HepG2 (cell line): ENCODE results near the gene EXOC6B. TPM values are rescaled to one million over a fixed set of nuclear protein-coding genes. Genes with fewer than 3 reads are reported as not detected.

Experiments used
- ARID3A ChIP-seq: IDR thresholded peaks from 2 replicates; pipeline ENCODE4 v1.6.1; 2012; ENCODE audit warnings: low read depth, low read length, improper control_type of control experiment
- DR1 ChIP-seq: sonication (generic); formaldehyde crosslinking; IDR thresholded peaks from 2 replicates; pipeline ENCODE4 v1.8.0; 2021; ENCODE audit warnings: mild to moderate bottlenecking, missing genetic modification reagents, inconsistent platforms
- FIP1L1 ChIP-seq: fragments of 200-400 bp; formaldehyde crosslinking; IDR thresholded peaks from 2 replicates; pipeline ENCODE4 v1.6.1; 2018; ENCODE audit warnings: low read depth, mild to moderate bottlenecking, low read length, moderate library complexity, borderline replicate concordance; ENCODE audit not compliant: insufficient read depth
- KLF9 ChIP-seq: IDR thresholded peaks from 2 replicates; pipeline ENCODE4 v1.6.1; 2016; ENCODE audit warnings: low read depth
- NAIF1 ChIP-seq: sonication (generic); formaldehyde crosslinking; IDR thresholded peaks from 2 replicates; pipeline ENCODE4 v1.5.0; 2020; ENCODE audit warnings: mild to moderate bottlenecking, missing genetic modification reagents, borderline replicate concordance
- NR2F1 ChIP-seq, 2 experiments: fragments of 450-650 bp in 1 of 2; formaldehyde crosslinking in 1 of 2; IDR thresholded peaks; 2 replicates each; pipeline versions ENCODE4 v1.5.0 to v1.6.1; 2016 to 2020; ENCODE audit warnings: mild to moderate bottlenecking in 1 of 2, missing compliant biosample characterization in 1 of 2, missing genetic modification reagents in 1 of 2, moderate library complexity in 1 of 2
- PAWR ChIP-seq: sonication (generic); formaldehyde crosslinking; IDR thresholded peaks from 2 replicates; pipeline ENCODE4 v1.4.0; 2020; ENCODE audit warnings: missing genetic modification reagents, mild to moderate bottlenecking, borderline replicate concordance
- PAX8 ChIP-seq: sonication (generic); formaldehyde crosslinking; IDR thresholded peaks from 2 replicates; pipeline ENCODE4 v1.8.0; 2022; ENCODE audit warnings: mild to moderate bottlenecking, missing genetic modification reagents, borderline replicate concordance
- POLR2G ChIP-seq: fragments of 200-400 bp; formaldehyde crosslinking; IDR thresholded peaks from 2 replicates; pipeline ENCODE4 v1.6.1; 2018; ENCODE audit warnings: mild to moderate bottlenecking, low read depth, low read length, moderate library complexity
- SMC3 ChIP-seq: IDR thresholded peaks from 2 replicates; pipeline ENCODE4 v1.6.1; 2011; ENCODE audit warnings: low read length, improper control_type of control experiment
- SMYD3 ChIP-seq: sonication (generic); formaldehyde crosslinking; IDR thresholded peaks from 2 replicates; pipeline ENCODE4 v1.8.1; 2023; ENCODE audit warnings: mild to moderate bottlenecking, missing genetic modification reagents
- THAP8 ChIP-seq: sonication (generic); formaldehyde crosslinking; IDR thresholded peaks from 2 replicates; pipeline ENCODE4 v1.5.1; 2020; ENCODE audit warnings: missing genetic modification reagents, mild to moderate bottlenecking, borderline replicate concordance
- ZBTB33 ChIP-seq: sonication (generic); formaldehyde crosslinking; IDR thresholded peaks from 2 replicates; pipeline ENCODE4 v1.4.0; 2020; ENCODE audit warnings: missing genetic modification reagents
- ZMYM4 ChIP-seq: sonication (generic); formaldehyde crosslinking; IDR thresholded peaks from 2 replicates; pipeline ENCODE4 v1.8.1; 2023; ENCODE audit warnings: mild to moderate bottlenecking, missing genetic modification reagents
- ZNF407 ChIP-seq: sonication (generic); formaldehyde crosslinking; IDR thresholded peaks from one replicate; pipeline ENCODE4 v1.5.1; 2020; ENCODE audit warnings: mild to moderate bottlenecking, missing genetic modification reagents; ENCODE audit errors: not compliant biosample characterization
- ZNF552 ChIP-seq: sonication (generic); formaldehyde crosslinking; IDR thresholded peaks from 2 replicates; pipeline ENCODE4 v1.9.0; 2022; ENCODE audit warnings: missing genetic modification reagents, mild to moderate bottlenecking, borderline replicate concordance
- polyA plus RNA-seq, 8 experiments: library from polyadenylated mRNA; depleted of rRNA in 3 of 8; stranded (reverse) in 7 of 8; unstranded in 1 of 8; fragments of >200 nt; fragmentation: Illumina TruSeq in 4 of 8; extraction: Trizol in 4 of 8; gene quantifications; 2 replicates each; pipeline versions ENCODE4 v1.2.1 to v1.2.3, GENCODE V29; 2011 to 2016; ENCODE audit warnings: low read depth in 4 of 8, missing spikeins in 1 of 8, mixed read lengths in 1 of 8; ENCODE audit not compliant: insufficient read depth in 1 of 8
- total RNA-seq, 5 experiments: library from RNA; depleted of rRNA; stranded (reverse); fragments of >200 nt; fragmentation: Illumina TruSeq; extraction: Trizol; gene quantifications; 2 replicates each; pipeline ENCODE4 v1.2.3, GENCODE V29; 2016; ENCODE audit warnings: low read depth in 1 of 5

EXOC6B gene
- total and polyA plus RNA-seq, 2 of the 13 experiments (the other 11 are each of a cell fraction or from before 2014, with no cell fraction given) = 9.1 to 15.9 TPM

- TF ChIP-seq POLR2G = no peak
- no peak for TF ChIP-seq ZNF552 (CRISPR knock-in tag)
- no peak for TF ChIP-seq KLF9 (CRISPR knock-in tag)
- no peak for TF ChIP-seq SMC3
- no peak for TF ChIP-seq ZNF407 (CRISPR knock-in tag)
- TF ChIP-seq DR1 = no peak
- peak; percentile 71 for TF ChIP-seq ZMYM4
- TF ChIP-seq ZBTB33 (CRISPR knock-in tag) = no peak
- TF ChIP-seq SMYD3 (CRISPR knock-in tag) = 0 out of 2 replicates have a peak, but pooled peaks have one; percentile 46
- TF ChIP-seq ARID3A = peak; percentile 85; the same call in 1 of the 2 replicates
- no peak for TF ChIP-seq PAX8
- TF ChIP-seq THAP8 = no peak
- peak in 1 of 2 experiments; percentile 86; a peak in 2 of 4 replicates for TF ChIP-seq NR2F1 (CRISPR knock-in tag; IDR thresholded peaks at IDR 0.05)
- TF ChIP-seq FIP1L1 = no peak
- TF ChIP-seq PAWR (CRISPR knock-in tag) = no peak
- TF ChIP-seq NAIF1 (CRISPR knock-in tag) = no peak
Observed at GRCh38 chr2:72757177-72757775, 68.6 kb downstream of the EXOC6B start (continued).
